ENCODE measurements around the gene CDPF1. TPM values are rescaled to one million over a fixed set of nuclear protein-coding genes. Genes with fewer than 3 reads are reported as not detected.

Gene CDPF1
- total RNA-seq, 1 donor from 2014 or later: 22.1 TPM

DNA sequence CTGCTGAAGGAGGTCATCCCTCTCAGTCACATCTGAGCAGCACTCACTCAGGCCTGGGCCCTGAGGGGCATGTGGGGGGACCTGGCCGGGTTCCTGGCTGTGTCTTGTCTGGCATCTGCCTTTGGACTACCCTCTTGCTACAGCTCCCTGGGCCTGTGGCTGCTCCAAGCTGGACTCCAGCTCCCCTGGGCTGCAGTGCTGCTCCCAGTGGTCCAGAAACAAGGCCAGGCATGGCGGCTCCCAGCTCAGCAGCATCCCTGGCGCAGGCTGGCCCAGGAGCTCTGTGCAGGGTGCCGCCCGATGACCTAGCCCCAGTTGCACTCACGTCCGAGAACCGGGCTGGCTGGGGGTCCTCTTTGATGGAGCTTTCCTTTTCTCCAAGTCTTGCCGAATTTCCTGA is 5.3 kb downstream of the CDPF1 start:
- DNase-seq (ENCODE audit: extremely low spot score in 2 of 2): no peak
- Histone ChIP-seq H3K36me3 (no peaks in the 10 kb centered on the region), H3K4me3 (no peak overlapping the region), H3K27ac (no peak overlapping the region), H3K27me3 (no peaks in the 10 kb centered on the region), H3K9me3 (no peaks in the 10 kb centered on the region), H3K4me1 (peaks cover 11% of the 10 kb centered on the region)
- TF ChIP-seq, protein P1, sequence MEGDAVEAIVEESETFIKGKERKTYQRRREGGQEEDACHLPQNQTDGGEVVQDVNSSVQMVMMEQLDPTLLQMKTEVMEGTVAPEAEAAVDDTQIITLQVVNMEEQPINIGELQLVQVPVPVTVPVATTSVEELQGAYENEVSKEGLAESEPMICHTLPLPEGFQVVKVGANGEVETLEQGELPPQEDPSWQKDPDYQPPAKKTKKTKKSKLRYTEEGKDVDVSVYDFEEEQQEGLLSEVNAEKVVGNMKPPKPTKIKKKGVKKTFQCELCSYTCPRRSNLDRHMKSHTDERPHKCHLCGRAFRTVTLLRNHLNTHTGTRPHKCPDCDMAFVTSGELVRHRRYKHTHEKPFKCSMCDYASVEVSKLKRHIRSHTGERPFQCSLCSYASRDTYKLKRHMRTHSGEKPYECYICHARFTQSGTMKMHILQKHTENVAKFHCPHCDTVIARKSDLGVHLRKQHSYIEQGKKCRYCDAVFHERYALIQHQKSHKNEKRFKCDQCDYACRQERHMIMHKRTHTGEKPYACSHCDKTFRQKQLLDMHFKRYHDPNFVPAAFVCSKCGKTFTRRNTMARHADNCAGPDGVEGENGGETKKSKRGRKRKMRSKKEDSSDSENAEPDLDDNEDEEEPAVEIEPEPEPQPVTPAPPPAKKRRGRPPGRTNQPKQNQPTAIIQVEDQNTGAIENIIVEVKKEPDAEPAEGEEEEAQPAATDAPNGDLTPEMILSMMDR (IDR thresholded peaks at IDR 0.05): no peak
- TF ChIP-seq POLR2AphosphoS5 (IDR thresholded peaks at IDR 0.05; ENCODE audit: insufficient read depth in 1 of 2, low read depth in 1 of 2) (no peak), POLR2A (IDR thresholded peaks at IDR 0.05) (no peak)
- intact Hi-C loops (cut with DNase I): no loop called here

DNA sequence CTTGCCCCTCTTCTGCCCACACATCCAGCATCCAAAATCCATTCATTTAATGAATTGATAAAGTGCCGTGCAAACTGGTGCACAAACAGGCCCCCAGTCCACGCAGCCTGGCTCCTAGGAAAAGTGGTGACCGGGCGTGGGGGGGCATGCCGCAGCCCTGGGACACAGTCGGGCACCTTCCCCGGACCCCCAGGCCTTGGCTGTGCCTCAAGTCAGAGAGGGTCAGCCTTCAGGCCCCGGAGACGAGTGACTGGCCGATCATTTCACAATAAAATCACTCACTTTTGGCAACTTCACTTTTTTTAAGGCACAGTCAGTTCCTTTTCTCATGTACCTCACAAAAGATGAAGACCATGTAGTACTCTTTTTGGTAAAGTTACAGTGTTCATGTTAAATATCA is 8.0 kb downstream of the CDPF1 start:
- no peaks in the 10 kb centered on the region for H3K4me1 ChIP-seq
- TF ChIP-seq, protein P1 (IDR thresholded peaks at IDR 0.05): no peak
- TF ChIP-seq POLR2A (IDR thresholded peaks at IDR 0.05): no peak
- H3K27ac ChIP-seq: no peak overlapping the region
- H3K27me3 ChIP-seq: no peaks in the 10 kb centered on the region
- no peak for DNase-seq (ENCODE audit: extremely low spot score in 2 of 2)
- no peaks in the 10 kb centered on the region for H3K36me3 ChIP-seq
- H3K4me3 ChIP-seq: no peak overlapping the region
- H3K9me3 ChIP-seq: no peaks in the 10 kb centered on the region
- intact Hi-C loops (cut with DNase I): no loop called here

DNA sequence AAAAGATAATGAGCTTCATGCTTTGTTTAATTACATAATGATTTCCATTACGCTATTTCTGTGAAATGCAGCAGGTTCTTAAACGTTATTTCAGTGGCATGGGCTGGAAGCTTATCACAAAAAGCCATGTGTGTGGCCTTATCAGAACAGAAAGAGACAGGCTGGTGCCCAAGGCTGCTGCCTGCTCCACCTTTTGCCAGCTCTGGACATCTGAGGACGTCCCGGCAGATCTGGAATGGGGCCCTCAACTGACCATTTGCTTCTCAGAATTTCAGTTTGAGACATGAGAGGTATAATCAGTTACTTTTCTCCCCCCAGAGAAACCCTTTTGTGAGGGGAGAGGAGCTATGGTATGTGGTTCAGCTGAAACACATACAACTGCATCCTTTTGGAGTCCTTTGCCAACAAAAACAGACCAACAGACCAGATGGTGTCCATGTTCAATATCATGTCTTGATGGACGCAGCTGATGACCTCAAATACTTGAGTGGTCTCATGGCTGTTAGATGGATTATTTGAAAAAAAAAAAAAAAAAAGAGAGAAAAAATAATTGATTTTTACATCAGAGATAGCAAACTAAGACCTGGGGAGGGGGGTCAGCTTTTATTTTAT is 8.6 kb downstream of the CDPF1 start:
- no peak for DNase-seq (ENCODE audit: extremely low spot score in 2 of 2)
- intact Hi-C loops (cut with DNase I): no loop called here
- no peaks in the 10 kb centered on the region for H3K4me1 ChIP-seq
- no peaks in the 10 kb centered on the region for H3K27me3 ChIP-seq
- H3K36me3 ChIP-seq: no peaks in the 10 kb centered on the region
- H3K9me3 ChIP-seq: no peaks in the 10 kb centered on the region
- no peak for TF ChIP-seq POLR2A (IDR thresholded peaks at IDR 0.05)
- no peak for TF ChIP-seq POLR2AphosphoS5 (IDR thresholded peaks at IDR 0.05; ENCODE audit: insufficient read depth in 1 of 2, low read depth in 1 of 2)
- TF ChIP-seq, protein P1 (IDR thresholded peaks at IDR 0.05): no peak
- no peak overlapping the region for H3K27ac ChIP-seq
- no peak overlapping the region for H3K4me3 ChIP-seq

DNA sequence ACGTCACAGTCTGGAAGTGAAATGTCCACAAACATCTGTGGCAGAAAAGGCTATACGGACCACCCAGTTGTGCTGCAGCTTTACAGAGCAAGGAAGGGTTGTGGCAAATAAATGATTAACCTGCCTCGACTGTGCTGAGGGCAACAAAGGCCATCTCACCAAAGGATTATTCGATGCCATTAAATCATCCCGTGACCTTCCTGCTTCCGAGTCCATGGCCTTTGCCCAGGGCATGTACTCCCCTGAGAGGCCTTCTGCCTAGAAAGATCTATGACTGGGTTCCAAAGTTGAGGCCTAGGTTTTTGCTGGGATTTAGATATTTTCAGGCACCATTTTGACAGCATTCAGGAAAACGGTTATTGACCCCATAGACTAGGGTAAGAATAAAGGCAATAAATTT is 9.2 kb downstream of the CDPF1 start:
- Histone ChIP-seq H3K4me3 (no peak overlapping the region), H3K4me1 (no peaks in the 10 kb centered on the region), H3K27ac (no peak overlapping the region), H3K36me3 (no peaks in the 10 kb centered on the region), H3K9me3 (no peaks in the 10 kb centered on the region), H3K27me3 (no peaks in the 10 kb centered on the region)
- intact Hi-C loops (cut with DNase I): no loop called here
- no peak for DNase-seq (ENCODE audit: extremely low spot score in 2 of 2)
- TF ChIP-seq POLR2AphosphoS5 (IDR thresholded peaks at IDR 0.05; ENCODE audit: insufficient read depth in 1 of 2, low read depth in 1 of 2) (no peak), POLR2A (IDR thresholded peaks at IDR 0.05) (no peak)
- TF ChIP-seq, protein P1 (IDR thresholded peaks at IDR 0.05): no peak

DNA sequence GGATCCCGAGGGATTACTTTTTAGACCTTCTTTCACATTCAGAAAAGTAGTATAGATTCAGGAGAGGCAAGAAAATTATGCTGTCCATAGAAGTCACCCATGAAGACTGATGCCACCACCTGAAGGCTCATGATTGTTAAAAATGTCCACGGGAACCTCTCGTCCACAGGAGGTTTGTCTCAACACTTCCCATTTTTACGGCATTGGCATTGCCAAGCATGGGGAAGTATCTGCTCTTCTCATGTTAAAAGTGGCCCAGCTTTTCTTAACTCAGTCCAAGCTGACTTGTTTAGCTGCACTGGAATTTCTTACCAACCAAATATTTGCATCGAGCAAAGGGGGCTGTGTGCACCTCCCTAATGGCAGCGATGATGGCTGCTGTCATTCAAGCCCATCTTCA is 9.6 kb downstream of the CDPF1 start:
- no peaks in the 10 kb centered on the region for H3K9me3 ChIP-seq
- intact Hi-C loops (cut with DNase I): no loop called here
- H3K4me3 ChIP-seq: no peak overlapping the region
- no peaks in the 10 kb centered on the region for H3K27me3 ChIP-seq
- H3K36me3 ChIP-seq: peaks cover 0 to 3% of the 10 kb centered on the region in 2 donors
- no peaks in the 10 kb centered on the region for H3K4me1 ChIP-seq
- no peak for DNase-seq (ENCODE audit: extremely low spot score in 2 of 2)
- no peak overlapping the region for H3K27ac ChIP-seq
- TF ChIP-seq, protein P1 (IDR thresholded peaks at IDR 0.05): no peak
- TF ChIP-seq POLR2AphosphoS5 (IDR thresholded peaks at IDR 0.05; ENCODE audit: insufficient read depth in 1 of 2, low read depth in 1 of 2) (no peak), POLR2A (IDR thresholded peaks at IDR 0.05) (no peak)
